Effector CD8-positive, alpha-beta T cell (primary cell): ENCODE results near the gene PAGE2B.
"Not testable (repeated sequence)": the region's sequence is repeated elsewhere in the genome, so short reads cannot be mapped to it uniquely, and the experiment has no call there.

ENCODE experiments used
- DNase-seq: peaks from one replicate; lab custom pipeline; 2025; lab: John Stamatoyannopoulos, UW

PAGE2B gene

DNA sequence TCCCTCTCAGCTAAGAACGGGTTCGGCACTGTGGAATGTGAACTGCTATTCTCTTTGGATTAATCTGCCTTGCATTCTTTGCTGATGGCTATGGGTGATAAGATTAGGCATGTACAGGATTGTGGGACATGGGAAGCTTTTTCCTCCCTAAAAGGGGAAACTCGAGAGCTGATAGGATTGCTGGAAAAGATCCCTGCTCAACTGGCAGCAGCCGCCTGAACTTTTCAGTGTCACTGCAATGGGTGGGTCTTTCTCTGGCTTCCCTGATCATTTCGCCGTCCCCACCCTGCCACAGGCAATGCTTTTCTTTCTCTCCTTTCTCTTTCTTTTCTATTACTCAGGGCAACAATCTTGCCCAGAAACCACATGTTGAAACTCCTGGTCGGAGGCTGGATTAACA, 34.5 kb downstream of the PAGE2B start:
- DNase-seq, result no peak

DNA sequence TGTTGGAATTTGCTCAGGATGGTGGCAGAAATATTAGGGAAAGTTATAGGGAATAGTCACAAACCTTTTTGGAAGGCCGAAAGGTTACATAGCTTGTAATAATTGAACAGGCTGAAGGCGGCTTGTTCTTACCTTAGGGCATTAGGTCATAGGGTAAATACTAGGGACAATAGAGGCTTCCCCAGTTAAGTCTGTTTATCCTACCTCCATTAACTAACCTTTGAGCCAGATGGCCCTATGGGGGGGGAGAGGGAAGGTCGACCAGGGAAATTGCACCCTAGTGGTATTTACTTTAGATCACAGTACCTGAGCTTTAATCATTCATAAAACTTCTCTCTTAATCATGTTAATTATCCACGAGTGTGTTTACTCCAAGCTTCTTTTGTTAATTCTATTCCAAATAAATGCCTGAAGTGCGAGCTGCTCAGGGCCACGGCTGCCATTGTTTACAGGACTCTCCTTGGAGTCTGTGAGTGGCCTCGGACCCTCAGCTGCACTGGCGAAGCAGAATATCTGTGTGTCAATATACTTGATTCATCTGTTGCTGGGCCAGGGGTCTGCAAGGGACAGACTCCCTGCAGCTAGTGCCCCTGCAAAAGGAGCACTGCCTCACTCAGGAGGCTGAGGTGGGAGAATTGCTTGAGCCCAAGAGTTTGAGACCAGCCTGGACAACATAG, 36.9 kb downstream of the PAGE2B start:
- DNase-seq, result no peak

DNA sequence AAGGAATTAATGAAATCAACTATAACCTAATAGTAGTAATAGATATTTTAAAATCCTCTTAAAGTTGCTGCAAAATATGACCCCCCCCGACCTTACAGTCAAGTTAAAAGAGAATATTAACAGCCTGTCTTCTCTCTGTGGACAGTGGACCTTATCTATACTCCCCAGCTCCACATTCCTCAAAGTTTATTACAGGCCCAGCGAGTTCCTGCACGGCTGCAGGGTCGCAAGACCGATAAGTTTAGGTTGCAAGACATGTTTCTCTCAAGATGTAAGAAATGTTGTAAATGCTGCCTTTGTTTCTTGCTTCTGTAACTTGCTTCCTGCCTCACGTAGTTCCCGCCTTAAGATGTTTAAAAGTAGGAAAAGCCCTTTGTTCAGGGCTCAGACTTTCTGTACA, 41.8 kb downstream of the PAGE2B start:
- DNase-seq, result not testable (repeated sequence)

DNA sequence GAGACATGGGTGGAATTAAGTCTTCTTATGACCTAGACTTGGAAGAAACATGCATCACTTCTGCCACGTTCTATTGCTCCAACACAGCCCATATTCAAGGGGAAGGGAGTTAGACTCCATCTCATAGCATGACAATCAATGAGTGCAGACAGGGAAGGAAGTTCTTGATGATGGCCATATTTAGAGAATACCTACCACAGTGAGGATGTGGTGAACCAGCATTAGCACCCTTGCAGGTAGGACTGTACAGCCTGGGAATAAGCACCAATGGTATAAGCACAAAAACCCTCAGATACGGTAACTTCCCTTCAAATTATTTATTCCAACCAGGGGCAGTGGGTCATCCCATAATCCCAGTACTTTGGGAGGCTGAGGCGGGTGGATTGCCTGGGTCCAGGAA, 43.7 kb downstream of the PAGE2B start:
- DNase-seq, result no peak

DNA sequence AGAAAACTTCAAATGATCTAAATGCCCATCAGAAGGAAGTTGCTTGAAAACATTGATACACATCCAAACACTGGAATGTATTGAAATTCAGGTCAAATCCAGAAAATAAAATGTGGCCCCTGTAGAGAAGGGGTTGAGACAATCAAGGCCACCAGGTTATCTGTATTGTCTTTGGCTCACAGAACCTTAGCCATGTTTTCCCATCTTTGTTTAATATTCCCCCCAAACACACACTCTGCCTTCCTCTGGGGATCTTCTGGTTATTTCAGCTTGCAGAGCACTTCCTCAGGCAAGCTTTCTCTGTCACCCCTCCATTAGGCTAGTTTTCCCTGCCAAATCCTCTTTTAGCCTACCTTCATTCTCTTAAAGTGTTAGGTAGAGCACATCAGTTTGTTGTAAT, 44.4 kb downstream of the PAGE2B start:
- DNase-seq, result no peak

DNA sequence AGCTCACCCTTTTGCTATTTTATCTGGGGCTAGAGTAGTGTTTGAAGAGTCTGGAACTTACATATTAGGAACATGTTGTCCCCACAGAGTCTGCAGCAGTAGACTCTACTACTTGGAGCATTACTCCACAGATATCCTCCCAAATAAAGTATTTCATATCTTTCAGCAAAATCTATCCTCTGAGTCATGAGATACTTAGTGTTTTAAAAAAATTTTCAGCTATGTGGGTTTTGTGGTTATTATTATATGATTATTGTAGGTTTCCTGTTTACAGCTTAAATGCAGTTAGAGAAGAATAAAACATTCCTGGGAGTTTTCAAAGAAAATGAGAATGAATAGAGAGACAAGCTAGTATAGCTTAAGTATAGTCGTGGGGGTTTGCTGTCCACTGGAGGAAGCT, 44.9 kb downstream of the PAGE2B start:
- DNase-seq, result no peak

DNA sequence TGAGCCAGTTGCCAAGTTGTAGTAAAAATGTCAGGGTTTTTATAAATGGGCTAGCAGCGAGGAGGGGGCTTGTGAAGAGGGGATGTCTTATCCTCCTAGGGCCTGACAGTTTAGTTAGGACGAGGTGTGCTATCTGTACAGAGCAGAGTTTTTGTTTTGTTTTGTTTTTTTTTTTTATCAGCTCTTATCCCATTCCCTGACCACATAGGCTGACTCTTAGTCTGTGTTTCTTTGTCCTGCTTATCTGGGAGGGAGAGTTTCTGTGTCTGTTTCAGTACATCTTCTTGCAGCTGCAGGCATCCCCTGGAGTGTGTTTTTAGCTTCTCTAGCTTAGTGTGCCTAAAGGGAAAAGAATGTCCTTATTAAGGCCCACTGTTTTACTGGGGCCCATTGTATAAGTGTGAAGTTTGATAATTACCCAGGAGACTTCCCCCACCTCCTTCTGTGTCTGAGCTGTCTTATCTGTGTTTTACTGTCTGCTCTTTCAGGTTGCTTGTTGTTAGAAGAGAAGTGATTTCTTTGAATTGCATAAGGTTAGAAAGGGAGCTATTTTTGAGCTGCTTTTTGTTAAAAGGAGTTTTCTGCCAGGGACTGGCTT, 46.0 kb downstream of the PAGE2B start:
- DNase-seq, result no peak

DNA sequence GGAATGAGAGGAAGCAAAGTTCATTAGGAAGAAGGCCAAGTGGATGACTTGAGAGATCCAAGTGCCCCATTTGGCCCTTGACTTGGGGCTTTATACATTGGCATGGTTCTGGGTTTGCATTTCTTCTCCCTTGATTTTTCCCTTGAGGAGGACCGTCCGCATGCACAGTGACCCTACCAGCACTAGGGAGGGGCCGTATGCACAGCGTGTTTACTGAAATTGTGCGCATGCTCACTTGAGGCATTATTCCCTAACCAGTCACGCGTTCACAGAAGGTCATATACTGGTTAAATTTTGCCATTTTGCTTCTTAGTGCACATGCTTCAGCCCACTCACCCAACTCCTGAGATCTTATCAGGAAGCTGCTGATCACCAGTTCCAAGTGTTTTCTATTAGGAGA, 49.1 kb downstream of the PAGE2B start:
- DNase-seq, result no peak

DNA sequence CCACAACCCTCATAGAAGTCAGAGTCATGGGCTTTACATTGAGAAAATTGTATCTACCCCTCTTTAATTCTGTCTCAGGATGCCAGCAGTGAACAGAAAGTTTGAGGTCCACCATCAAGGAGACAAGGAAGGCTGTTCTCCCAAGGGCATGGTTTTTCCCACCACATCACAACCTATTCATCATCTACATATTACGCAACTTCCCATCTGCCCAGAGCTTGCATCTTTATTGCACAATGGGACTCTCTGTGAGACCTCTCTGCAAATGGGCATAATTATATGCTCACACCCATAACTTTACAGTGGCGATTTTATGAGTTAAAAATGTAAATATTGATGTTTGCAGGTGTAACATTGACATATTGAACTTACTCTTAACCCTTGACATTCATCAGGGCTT, 52.9 kb downstream of the PAGE2B start:
- DNase-seq, result no peak
